Adrenal gland (tissue), 5 donors: ENCODE data around the gene THTPA.

Experiments
- POLR2A ChIP-seq, 2 donors: fragments of 450-650 bp; IDR thresholded peaks; one replicate each; pipeline ENCODE4 v1.6.1; 2017; ENCODE audit warnings: antibody characterized with exemption in 2 of 2, mild to moderate bottlenecking in 2 of 2, moderate library complexity in 1 of 2
- TF ChIP-seq, protein P1 (sequence below), 6 experiments: fragments of 450-650 bp in 4 of 6; fragments of 200-600 bp in 2 of 6; sonication (generic) in 1 of 6; IDR thresholded peaks; 1 replicate in 5 of 6; 2 replicates in 1 of 6; pipeline versions ENCODE4 v1.5.1 to v1.8.0; 2016 to 2021; ENCODE audit warnings: antibody characterized with exemption in 6 of 6, mild to moderate bottlenecking in 2 of 6, moderate library complexity in 1 of 6
- donor health status: DM: no; HTN: no; CAD: no.

DNA sequence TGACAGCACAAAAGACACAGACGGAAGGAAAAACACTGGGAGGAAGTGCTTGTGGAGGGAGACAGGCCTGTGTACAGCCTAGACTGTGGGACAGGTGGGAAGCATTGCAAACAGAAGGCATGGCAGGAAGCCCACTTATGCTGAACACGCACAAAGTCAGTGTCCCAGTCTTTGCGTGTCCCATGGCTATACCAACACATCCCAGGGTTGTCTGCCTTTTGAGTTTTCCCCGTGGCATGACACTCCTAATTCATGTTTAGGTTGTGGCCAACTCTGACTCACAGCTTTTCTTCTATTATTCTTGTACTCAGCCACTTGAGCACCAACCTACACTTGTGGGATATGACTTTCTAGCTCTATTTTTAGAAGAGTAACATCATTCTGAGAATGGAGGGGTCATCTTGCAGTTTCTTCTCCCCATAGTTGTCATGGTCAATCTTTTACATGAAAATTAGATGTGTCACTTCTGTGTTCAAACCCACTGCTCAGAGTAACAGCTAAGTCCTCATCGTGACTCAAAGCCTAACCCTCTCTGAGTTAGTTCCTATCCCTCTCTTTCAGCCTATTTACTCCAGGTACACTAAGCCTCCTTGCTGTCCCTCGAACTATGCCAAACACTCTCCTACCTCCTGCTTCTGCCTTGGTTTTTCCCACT lies 50.0 kb downstream of the THTPA start:
- TF ChIP-seq, protein P1, sequence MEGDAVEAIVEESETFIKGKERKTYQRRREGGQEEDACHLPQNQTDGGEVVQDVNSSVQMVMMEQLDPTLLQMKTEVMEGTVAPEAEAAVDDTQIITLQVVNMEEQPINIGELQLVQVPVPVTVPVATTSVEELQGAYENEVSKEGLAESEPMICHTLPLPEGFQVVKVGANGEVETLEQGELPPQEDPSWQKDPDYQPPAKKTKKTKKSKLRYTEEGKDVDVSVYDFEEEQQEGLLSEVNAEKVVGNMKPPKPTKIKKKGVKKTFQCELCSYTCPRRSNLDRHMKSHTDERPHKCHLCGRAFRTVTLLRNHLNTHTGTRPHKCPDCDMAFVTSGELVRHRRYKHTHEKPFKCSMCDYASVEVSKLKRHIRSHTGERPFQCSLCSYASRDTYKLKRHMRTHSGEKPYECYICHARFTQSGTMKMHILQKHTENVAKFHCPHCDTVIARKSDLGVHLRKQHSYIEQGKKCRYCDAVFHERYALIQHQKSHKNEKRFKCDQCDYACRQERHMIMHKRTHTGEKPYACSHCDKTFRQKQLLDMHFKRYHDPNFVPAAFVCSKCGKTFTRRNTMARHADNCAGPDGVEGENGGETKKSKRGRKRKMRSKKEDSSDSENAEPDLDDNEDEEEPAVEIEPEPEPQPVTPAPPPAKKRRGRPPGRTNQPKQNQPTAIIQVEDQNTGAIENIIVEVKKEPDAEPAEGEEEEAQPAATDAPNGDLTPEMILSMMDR (IDR thresholded peaks at IDR 0.05), result no peak
- no peak for TF ChIP-seq POLR2A (IDR thresholded peaks at IDR 0.05)
